Ovary (tissue), 3 donors: Measurements from ENCODE around the gene DNAJB9.

Experiments used
- POLR2A ChIP-seq: fragments of 450-650 bp; IDR thresholded peaks from one replicate; pipeline ENCODE4 v1.6.1; 2017; ENCODE audit warnings: antibody characterized with exemption, mild to moderate bottlenecking, moderate library complexity
- TF ChIP-seq, protein P1 (sequence below), 3 donors: fragments of 450-650 bp in 2 of 3; fragments of 200-600 bp in 1 of 3; IDR thresholded peaks; one replicate each; pipeline versions ENCODE4 v1.5.1 to v1.8.0; 2016 to 2022; ENCODE audit warnings: antibody characterized with exemption in 3 of 3, mild to moderate bottlenecking in 1 of 3
- donor health status: DM: no; HTN: no; CAD: no.

DNA sequence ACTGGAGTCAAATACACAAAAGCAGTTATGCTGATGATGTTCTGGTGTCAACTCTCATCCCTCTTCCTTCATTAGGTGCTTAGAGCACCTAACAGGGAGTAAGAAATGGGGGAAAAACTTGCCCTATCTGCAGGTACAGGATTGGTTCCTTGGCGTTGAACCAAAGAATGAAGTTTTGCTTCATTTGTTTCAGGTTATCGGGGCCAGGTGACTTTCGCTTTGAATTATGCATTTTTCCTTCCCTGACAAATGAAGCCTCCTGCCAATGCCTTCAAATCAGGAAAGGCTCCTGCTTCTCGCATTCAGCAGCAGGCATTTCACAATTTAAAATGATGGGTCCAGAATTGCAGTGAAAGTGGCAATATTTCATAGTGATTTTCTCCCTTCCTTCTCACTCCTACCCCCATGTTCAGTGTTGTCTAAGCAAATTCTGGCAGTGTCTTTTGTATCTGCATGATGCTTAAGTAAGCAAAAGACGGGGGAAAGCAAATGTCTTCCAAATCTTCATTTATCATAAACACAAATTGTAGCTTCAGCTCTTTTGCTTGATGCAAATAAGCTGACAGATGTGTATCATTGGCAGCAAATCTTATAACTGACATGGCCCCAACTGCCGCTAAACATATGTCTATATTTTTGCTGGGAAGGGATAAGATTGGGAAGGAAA is 29.4 kb downstream of the DNAJB9 start:
- TF ChIP-seq, protein P1, sequence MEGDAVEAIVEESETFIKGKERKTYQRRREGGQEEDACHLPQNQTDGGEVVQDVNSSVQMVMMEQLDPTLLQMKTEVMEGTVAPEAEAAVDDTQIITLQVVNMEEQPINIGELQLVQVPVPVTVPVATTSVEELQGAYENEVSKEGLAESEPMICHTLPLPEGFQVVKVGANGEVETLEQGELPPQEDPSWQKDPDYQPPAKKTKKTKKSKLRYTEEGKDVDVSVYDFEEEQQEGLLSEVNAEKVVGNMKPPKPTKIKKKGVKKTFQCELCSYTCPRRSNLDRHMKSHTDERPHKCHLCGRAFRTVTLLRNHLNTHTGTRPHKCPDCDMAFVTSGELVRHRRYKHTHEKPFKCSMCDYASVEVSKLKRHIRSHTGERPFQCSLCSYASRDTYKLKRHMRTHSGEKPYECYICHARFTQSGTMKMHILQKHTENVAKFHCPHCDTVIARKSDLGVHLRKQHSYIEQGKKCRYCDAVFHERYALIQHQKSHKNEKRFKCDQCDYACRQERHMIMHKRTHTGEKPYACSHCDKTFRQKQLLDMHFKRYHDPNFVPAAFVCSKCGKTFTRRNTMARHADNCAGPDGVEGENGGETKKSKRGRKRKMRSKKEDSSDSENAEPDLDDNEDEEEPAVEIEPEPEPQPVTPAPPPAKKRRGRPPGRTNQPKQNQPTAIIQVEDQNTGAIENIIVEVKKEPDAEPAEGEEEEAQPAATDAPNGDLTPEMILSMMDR (IDR thresholded peaks at IDR 0.05), result no peak
- no peak for TF ChIP-seq POLR2A
